OCI-LY1 (cell line): ENCODE measurements around the gene IL12RB1.

Experiments used
- CTCF ChIP-seq: fragments of 200-600 bp; sonication (generic), shearing (Covaris generic); IDR thresholded peaks from 2 replicates; pipeline ENCODE4 v1.5.1; 2017; ENCODE audit warnings: mild to moderate bottlenecking, antibody characterized with exemption, low read length, moderate library complexity, mixed read lengths
- EZH2 ChIP-seq: fragments of 200-600 bp; sonication (generic), shearing (Covaris generic); IDR thresholded peaks from 2 replicates; pipeline ENCODE4 v1.8.0; 2017; ENCODE audit warnings: borderline replicate concordance, mixed run types, mild to moderate bottlenecking, antibody characterized with exemption, low read length, moderate library complexity, mixed read lengths

GRCh38 chr19:18029617-18030338, 57.0 kb downstream of the IL12RB1 start:
- no peak for TF ChIP-seq CTCF
- TF ChIP-seq EZH2 = no peak
